NCI-H345 (cell line): ENCODE results near the gene ATG2B.

Experiments used
- DNase-seq: peaks from one replicate; lab custom pipeline; 2025; lab: John Stamatoyannopoulos, UW

The ATG2B gene

GRCh38 chr14:96271421-96271762 is 91.7 kb downstream of the ATG2B start:
- no peak for DNase-seq

DNA sequence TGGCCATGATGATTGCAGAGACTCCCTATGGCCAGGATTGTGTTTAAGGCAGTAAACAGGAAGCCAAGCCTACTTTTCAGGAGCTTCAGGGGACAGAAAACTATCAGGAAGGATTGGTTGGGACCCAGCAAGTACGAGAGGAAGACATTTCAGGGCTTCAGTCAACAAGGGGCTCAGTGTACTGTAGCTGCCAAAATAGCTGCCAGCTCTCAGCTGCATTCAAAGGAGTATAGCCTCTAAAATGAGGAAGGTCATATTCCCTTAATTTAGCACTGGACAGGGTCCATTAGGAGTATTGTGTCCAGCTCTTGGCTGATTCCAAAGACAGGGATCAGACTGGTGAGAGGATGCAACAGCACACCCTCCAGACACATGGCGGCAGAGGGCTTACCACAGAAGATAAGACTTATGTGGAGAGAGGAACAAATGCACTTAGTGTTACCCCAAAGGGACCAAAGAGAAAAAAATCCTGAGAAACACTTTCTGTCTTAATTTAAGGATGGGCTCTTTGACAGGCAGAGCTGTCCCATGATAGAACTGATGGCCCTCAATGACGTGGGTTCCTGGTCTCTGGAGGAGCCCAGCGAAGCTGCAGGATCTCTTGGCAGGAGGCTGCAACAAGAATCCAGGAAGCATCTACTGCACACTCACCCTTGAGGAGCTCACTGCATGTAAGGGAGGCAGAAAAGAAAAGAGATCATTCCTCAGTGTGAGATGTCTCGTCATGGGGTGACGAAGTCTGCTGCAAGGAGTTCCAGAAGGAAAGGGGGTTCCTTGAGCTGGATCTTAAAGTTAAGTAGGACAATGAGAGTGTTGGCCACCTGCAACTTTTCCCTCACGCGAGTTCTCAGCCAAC is 92.3 kb downstream of the ATG2B start:
- DNase-seq = no peak

GRCh38 chr14:96269359-96269710 is 93.8 kb downstream of the ATG2B start:
- DNase-seq = no peak

- DNase-seq = no peak
These were observed 94.4 kb downstream of the ATG2B start for GRCh38 chr14:96268431-96269358.

- no peak for DNase-seq
These were observed 95.2 kb downstream of the ATG2B start for GRCh38 chr14:96267916-96268315.

GRCh38 chr14:96267336-96267735 is 95.8 kb downstream of the ATG2B start:
- peak; percentile 95 for DNase-seq

GRCh38 chr14:96265383-96266095 is 97.6 kb downstream of the ATG2B start:
- peak; percentile 92 for DNase-seq

- DNase-seq = peak; percentile 57
These were observed 98.3 kb downstream of the ATG2B start for GRCh38 chr14:96264853-96265252.

GRCh38 chr14:96264200-96264553 is 99.0 kb downstream of the ATG2B start:
- no peak for DNase-seq

GRCh38 chr14:96263347-96264199 is 99.6 kb downstream of the ATG2B start:
- no peak for DNase-seq

- DNase-seq = no peak
These were observed 101.1 kb downstream of the ATG2B start for GRCh38 chr14:96261772-96262655.

- DNase-seq = peak; percentile 42
These were observed 102.1 kb downstream of the ATG2B start for GRCh38 chr14:96261053-96261452.

DNA sequence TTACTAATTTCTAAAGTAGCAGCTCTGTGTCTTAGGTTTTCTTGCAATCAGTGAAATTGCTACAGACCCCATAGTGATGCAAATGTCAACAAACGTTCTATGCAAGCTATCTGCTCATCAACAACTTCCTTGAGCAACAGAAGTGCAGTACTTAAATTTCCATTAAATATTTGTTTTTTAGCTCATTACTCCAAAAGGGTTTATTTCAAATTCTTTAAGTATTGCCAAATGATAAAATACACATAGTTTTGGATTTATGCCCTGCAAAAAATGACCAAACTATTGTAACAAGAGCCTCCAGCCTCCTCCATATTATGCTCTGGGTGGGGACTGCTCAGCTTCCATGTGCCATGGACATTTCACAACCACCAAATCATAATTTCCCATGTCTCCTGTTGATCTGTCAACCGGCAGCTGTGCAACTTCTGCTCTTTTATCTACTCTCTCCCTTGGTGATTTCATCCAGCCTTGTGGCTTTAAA is 102.8 kb downstream of the ATG2B start:
- DNase-seq = no peak

GRCh38 chr14:96257900-96258299 is 105.2 kb downstream of the ATG2B start:
- DNase-seq = no peak

DNA sequence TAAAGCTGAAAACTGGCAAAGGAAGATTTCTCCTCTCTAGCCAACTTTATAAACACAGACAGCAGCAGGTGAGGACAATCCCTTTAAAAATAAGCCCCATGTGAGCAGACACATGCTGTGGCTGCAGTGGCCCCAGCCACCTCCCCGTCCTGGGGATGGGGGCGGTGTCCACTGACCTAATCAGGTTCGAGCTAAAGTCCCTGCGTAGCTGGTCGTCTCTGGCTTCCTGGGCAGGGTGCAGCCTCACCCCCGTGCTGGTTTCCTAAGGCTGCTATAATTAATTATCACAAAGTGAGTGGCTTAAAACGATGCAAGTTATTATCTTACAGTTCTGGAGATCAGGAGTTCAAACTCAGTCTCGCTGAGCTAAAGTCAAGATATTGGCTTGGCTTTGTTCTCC is 106.1 kb downstream of the ATG2B start:
- DNase-seq = no peak

- DNase-seq = no peak
These were observed 106.7 kb downstream of the ATG2B start for GRCh38 chr14:96256407-96256806.

GRCh38 chr14:96255501-96256366 is 107.4 kb downstream of the ATG2B start, which contains the start of gene BDKRB1:
Gene BDKRB1, plus strand, starts transcription at chr14:96256210. Its CDS starts 7,473 bp downstream, at chr14:96263683.
- DNase-seq = no peak

GRCh38 chr14:96254687-96255086 is 108.5 kb downstream of the ATG2B start:
- DNase-seq = no peak

DNA sequence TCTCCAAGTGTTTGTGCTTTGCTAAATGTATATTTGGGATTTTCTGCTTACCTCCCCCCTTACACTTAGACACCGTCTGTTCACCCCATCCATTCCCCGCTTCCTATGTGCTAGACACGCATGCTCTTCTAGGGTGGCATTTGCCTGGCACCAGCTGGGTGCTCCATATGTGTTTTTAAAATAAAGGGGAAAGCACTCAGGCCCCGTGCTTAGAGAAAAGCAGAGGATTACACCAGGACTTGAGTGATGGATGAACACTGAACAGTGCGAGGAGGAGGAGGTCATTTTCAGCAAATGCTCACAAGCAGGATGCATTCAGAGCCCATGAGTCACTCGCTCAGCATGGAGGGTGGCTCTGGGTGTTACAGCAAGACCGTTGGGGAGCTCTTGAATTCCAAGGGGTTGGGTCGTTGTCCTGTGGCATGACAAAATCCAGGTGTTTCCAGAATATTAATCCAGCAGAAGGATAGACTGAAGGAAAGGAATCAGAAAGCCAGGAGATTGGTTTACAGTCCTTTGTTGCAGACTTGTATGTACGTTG is 110.1 kb downstream of the ATG2B start:
- DNase-seq = peak; percentile 61
